Measurements from ENCODE around the gene GATAD2A. TPM values are rescaled to one million over a fixed set of nuclear protein-coding genes. Genes with fewer than 3 reads are reported as not detected.

The GATAD2A gene
- total RNA-seq, 1 donor from 2014 or later: 82.6 TPM

DNA sequence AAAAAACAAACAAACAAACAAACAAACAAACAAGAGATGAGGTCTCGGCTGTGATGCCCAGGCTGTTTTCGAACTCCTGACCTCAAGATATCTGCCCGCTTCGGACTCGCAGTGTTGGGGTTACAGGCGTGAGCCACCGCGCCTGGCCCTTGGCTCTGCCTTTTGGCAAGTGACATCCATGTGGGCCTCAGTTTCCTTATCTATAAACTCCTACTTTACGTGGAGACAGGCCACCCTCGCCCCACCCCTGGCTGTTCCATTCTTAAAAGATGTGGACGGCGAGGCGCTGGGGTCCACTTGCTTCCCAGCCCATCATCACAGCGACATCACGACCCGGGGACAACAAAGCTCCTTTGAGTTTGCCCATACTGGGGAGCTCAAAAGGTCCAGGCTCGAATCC lies 108.2 kb downstream of the GATAD2A start:
- Mint-ChIP-seq H3K4me3 (ENCODE audit: unreplicated experiment) (no peak overlapping the region), H3K4me1 (ENCODE audit: low read depth) (peaks cover 14% of the 10 kb centered on the region), H3K27ac (ENCODE audit: unreplicated experiment) (no peak overlapping the region), H3K9me3 (ENCODE audit: low read depth) (no peaks in the 10 kb centered on the region), H3K36me3 (ENCODE audit: low read depth) (no peaks in the 10 kb centered on the region), H3K27me3 (ENCODE audit: low read depth) (no peaks in the 10 kb centered on the region)
- DNase-seq (ENCODE audit: low spot score): no peak
- TF ChIP-seq, protein P1, sequence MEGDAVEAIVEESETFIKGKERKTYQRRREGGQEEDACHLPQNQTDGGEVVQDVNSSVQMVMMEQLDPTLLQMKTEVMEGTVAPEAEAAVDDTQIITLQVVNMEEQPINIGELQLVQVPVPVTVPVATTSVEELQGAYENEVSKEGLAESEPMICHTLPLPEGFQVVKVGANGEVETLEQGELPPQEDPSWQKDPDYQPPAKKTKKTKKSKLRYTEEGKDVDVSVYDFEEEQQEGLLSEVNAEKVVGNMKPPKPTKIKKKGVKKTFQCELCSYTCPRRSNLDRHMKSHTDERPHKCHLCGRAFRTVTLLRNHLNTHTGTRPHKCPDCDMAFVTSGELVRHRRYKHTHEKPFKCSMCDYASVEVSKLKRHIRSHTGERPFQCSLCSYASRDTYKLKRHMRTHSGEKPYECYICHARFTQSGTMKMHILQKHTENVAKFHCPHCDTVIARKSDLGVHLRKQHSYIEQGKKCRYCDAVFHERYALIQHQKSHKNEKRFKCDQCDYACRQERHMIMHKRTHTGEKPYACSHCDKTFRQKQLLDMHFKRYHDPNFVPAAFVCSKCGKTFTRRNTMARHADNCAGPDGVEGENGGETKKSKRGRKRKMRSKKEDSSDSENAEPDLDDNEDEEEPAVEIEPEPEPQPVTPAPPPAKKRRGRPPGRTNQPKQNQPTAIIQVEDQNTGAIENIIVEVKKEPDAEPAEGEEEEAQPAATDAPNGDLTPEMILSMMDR (IDR thresholded peaks at IDR 0.05): no peak

DNA sequence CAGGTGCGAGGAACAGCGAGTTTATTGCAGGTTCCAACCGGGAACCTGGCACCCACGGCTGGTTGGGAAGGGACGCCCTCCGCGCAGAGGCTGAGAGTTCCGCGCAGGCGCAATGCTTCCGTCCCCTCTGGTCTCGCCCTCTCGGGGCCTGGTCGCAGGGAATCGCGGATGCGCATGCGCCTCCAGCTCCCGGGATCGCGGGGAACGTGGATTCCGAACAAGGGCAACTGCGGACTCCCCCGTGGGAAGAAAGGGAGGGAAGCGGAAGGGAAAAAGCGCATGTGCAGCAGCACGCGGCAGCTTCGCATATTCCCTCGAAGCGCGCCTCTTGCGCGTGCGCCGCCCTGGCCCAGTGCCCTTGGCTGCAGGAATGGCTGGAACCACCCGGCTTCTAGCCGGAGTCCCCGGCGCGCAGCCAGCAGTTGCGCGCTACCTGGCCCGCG lies 108.8 kb downstream of the GATAD2A start:
- H3K36me3 Mint-ChIP-seq (ENCODE audit: low read depth): peaks cover 2% of the 10 kb centered on the region
- H3K9me3 Mint-ChIP-seq (ENCODE audit: low read depth): no peaks in the 10 kb centered on the region
- no peaks in the 10 kb centered on the region for H3K27me3 Mint-ChIP-seq (ENCODE audit: low read depth)
- DNase-seq (ENCODE audit: low spot score): no peak
- TF ChIP-seq, protein P1 (IDR thresholded peaks at IDR 0.05): no peak
- H3K27ac Mint-ChIP-seq (ENCODE audit: unreplicated experiment): no peak overlapping the region
- H3K4me1 Mint-ChIP-seq (ENCODE audit: low read depth): peaks cover 16% of the 10 kb centered on the region
- no peak overlapping the region for H3K4me3 Mint-ChIP-seq (ENCODE audit: unreplicated experiment)

- Mint-ChIP-seq H3K9me3 (ENCODE audit: low read depth) (no peaks in the 10 kb centered on the region), H3K4me3 (ENCODE audit: unreplicated experiment) (peak within 1 kb of the TSS; percentile 91), H3K4me1 (ENCODE audit: low read depth) (peaks cover 18% of the 10 kb centered on the region), H3K36me3 (ENCODE audit: low read depth) (peaks cover 5% of the 10 kb centered on the region), H3K27ac (ENCODE audit: unreplicated experiment) (peak within 1 kb of the TSS; percentile 89), H3K27me3 (ENCODE audit: low read depth) (no peaks in the 10 kb centered on the region)
- TF ChIP-seq, protein P1 (IDR thresholded peaks at IDR 0.05): no peak
- DNase-seq (ENCODE audit: low spot score): no peak
These were observed 109.6 kb downstream of the GATAD2A start, which contains the start of gene TSSK6 for GRCh38 chr19:19514881-19515641. Gene TSSK6, minus strand, starts transcription at chr19:19515548. Its CDS starts 121 bp downstream, at chr19:19515427.

- H3K4me1 Mint-ChIP-seq (ENCODE audit: low read depth): peaks cover 18% of the 10 kb centered on the region
- peak within 1 kb of the TSS; percentile 91 for H3K4me3 Mint-ChIP-seq (ENCODE audit: unreplicated experiment)
- TF ChIP-seq, protein P1 (IDR thresholded peaks at IDR 0.05): peak; percentile 60
- H3K9me3 Mint-ChIP-seq (ENCODE audit: low read depth): no peaks in the 10 kb centered on the region
- no peak for DNase-seq (ENCODE audit: low spot score)
- H3K36me3 Mint-ChIP-seq (ENCODE audit: low read depth): peaks cover 9% of the 10 kb centered on the region
- peak within 1 kb of the TSS; percentile 89 for H3K27ac Mint-ChIP-seq (ENCODE audit: unreplicated experiment)
- no peaks in the 10 kb centered on the region for H3K27me3 Mint-ChIP-seq (ENCODE audit: low read depth)
These were observed 110.4 kb downstream of the GATAD2A start, which contains the start of gene NDUFA13 for GRCh38 chr19:19515642-19516519. Gene NDUFA13, plus strand, starts transcription at chr19:19516225. Its CDS starts 14 bp downstream, at chr19:19516239.

DNA sequence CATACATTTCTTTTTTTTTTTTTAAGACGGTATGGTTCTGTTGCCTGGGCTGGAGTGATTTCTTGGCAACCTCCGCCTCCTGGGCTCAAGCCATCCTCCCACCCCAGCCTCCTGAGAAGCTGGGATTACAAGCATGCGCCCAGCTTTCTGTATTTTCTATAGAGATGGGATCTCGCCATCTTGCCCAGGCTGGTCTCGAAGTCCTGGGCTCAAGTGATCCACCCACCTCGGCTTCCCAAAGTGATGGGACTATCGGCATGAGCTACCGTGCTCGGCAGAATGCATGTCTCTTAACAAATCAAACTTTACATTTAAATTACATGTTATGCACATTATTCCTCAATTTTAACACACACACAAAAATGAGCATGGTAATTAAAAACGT lies 111.8 kb downstream of the GATAD2A start:
- H3K27me3 Mint-ChIP-seq (ENCODE audit: low read depth): no peaks in the 10 kb centered on the region
- no peak overlapping the region for H3K27ac Mint-ChIP-seq (ENCODE audit: unreplicated experiment)
- peaks cover 9% of the 10 kb centered on the region for H3K36me3 Mint-ChIP-seq (ENCODE audit: low read depth)
- no peak for DNase-seq (ENCODE audit: low spot score)
- no peaks in the 10 kb centered on the region for H3K9me3 Mint-ChIP-seq (ENCODE audit: low read depth)
- H3K4me1 Mint-ChIP-seq (ENCODE audit: low read depth): peaks cover 18% of the 10 kb centered on the region
- H3K4me3 Mint-ChIP-seq (ENCODE audit: unreplicated experiment): peak overlapping the region; percentile 91
- TF ChIP-seq, protein P1 (IDR thresholded peaks at IDR 0.05): no peak
